Trophoblast cell (in vitro differentiated cells and primary cell): Measurements from ENCODE around the gene LMLN.
"Not testable (repeated sequence)": the region's sequence is repeated elsewhere in the genome, so short reads cannot be mapped to it uniquely, and the experiment has no call there.

ENCODE experiments used
- DNase-seq, 2 donors: peaks; one replicate each; pipeline ENCODE4 v3.0.0-alpha.2; 2016
- H2AFZ ChIP-seq: 2 replicates; pipeline ENCODE4 v1.6.1; 2013; ENCODE audit warnings: low read length, moderate library complexity, mild to moderate bottlenecking; ENCODE audit not compliant: insufficient read depth, poor library complexity
- H2AK5ac ChIP-seq: 2 replicates; pipeline ENCODE4 v1.6.1; 2013; ENCODE audit warnings: mild to moderate bottlenecking, low read length
- H2BK120ac ChIP-seq: 2 replicates; pipeline ENCODE4 v1.6.1; 2013; ENCODE audit warnings: low read length, mild to moderate bottlenecking, moderate library complexity; ENCODE audit not compliant: insufficient read depth, poor library complexity
- H2BK12ac ChIP-seq: 2 replicates; pipeline ENCODE4 v1.6.1; 2013; ENCODE audit warnings: mild to moderate bottlenecking, low read length, moderate library complexity
- H2BK5ac ChIP-seq: 2 replicates; pipeline ENCODE4 v1.6.1; 2013; ENCODE audit warnings: low read length, low read depth, moderate library complexity, mild to moderate bottlenecking; ENCODE audit not compliant: poor library complexity
- H3K14ac ChIP-seq: 2 replicates; pipeline ENCODE4 v1.6.1; 2013; ENCODE audit warnings: mild to moderate bottlenecking, low read length
- H3K18ac ChIP-seq: 2 replicates; pipeline ENCODE4 v1.6.1; 2013; ENCODE audit warnings: mild to moderate bottlenecking, low read length
- H3K23ac ChIP-seq: 2 replicates; pipeline ENCODE4 v1.6.1; 2013; ENCODE audit warnings: low read length
- H3K27ac ChIP-seq: 2 replicates; pipeline ENCODE4 v1.5.1; 2013; ENCODE audit warnings: low read depth, mild to moderate bottlenecking, inconsistent platforms, low read length, moderate library complexity
- H3K27me3 ChIP-seq: 2 replicates; pipeline ENCODE4 v1.6.1; 2013; ENCODE audit warnings: inconsistent platforms, mild to moderate bottlenecking, low read length, moderate library complexity; ENCODE audit not compliant: insufficient read depth
- H3K36me3 ChIP-seq, 2 experiments: 1 replicate in 1 of 2; 2 replicates in 1 of 2; pipeline ENCODE4 v1.6.1; 2013; ENCODE audit warnings: low read length in 2 of 2, mild to moderate bottlenecking in 2 of 2, moderate library complexity in 1 of 2; ENCODE audit not compliant: insufficient read depth in 2 of 2, control insufficient read depth in 1 of 2
- H3K4ac ChIP-seq: 2 replicates; pipeline ENCODE4 v1.6.1; 2013; ENCODE audit warnings: low read depth, mild to moderate bottlenecking, low read length, moderate library complexity
- H3K4me1 ChIP-seq, 2 experiments: 1 replicate in 1 of 2; 2 replicates in 1 of 2; pipeline ENCODE4 v1.6.1; 2013; ENCODE audit warnings: low read length in 2 of 2, mild to moderate bottlenecking in 2 of 2, moderate library complexity in 1 of 2; ENCODE audit not compliant: insufficient read depth in 2 of 2, control insufficient read depth in 1 of 2
- H3K4me2 ChIP-seq: 2 replicates; pipeline ENCODE4 v1.6.1; 2013; ENCODE audit warnings: inconsistent platforms, mild to moderate bottlenecking, low read length, moderate library complexity
- H3K4me3 ChIP-seq: 2 replicates; pipeline ENCODE4 v1.5.1; 2013; ENCODE audit warnings: mild to moderate bottlenecking, low read depth, low read length, inconsistent platforms
- H3K79me1 ChIP-seq: one replicate; pipeline ENCODE4 v1.6.1; 2013; ENCODE audit warnings: low read length
- H3K79me2 ChIP-seq: 2 replicates; pipeline ENCODE4 v1.6.1; 2013; ENCODE audit warnings: low read length, mild to moderate bottlenecking; ENCODE audit not compliant: control insufficient read depth, insufficient read depth, poor library complexity
- H3K9ac ChIP-seq: 2 replicates; pipeline ENCODE4 v1.6.1; 2013; ENCODE audit warnings: mild to moderate bottlenecking, low read length
- H3K9me3 ChIP-seq: 2 replicates; pipeline ENCODE4 v1.6.1; 2013; ENCODE audit warnings: low read depth, mild to moderate bottlenecking, control low read depth, inconsistent platforms, low read length; ENCODE audit not compliant: insufficient read depth
- H4K12ac ChIP-seq: 2 replicates; pipeline ENCODE4 v1.6.1; 2013; ENCODE audit warnings: low read depth, mild to moderate bottlenecking, low read length, moderate library complexity
- H4K8ac ChIP-seq: 2 replicates; pipeline ENCODE4 v1.6.1; 2013; ENCODE audit warnings: low read depth, mild to moderate bottlenecking, low read length, moderate library complexity
- H4K91ac ChIP-seq: one replicate; pipeline ENCODE4 v1.6.1; 2013; ENCODE audit warnings: low read depth, mild to moderate bottlenecking, low read length, moderate library complexity
- WGBS: extraction: QIAGEN DNeasy Blood & Tissue Kit; methylation state at CpG from one replicate; pipeline ENCODE4 v1.1.7; 2013; ENCODE audit warnings: missing lambda C conversion rate; ENCODE audit not compliant: insufficient read length, insufficient coverage; ENCODE audit errors: extremely low coverage; 5-methylcytosine and 5-hydroxymethylcytosine counted together

LMLN gene

GRCh38 chr3:198046120-198046857 is 86.3 kb downstream of the LMLN start:
- H2AK5ac ChIP-seq = no peak overlapping the region

GRCh38 chr3:198048445-198048844 is 88.4 kb downstream of the LMLN start:
- H4K8ac ChIP-seq = no peak overlapping the region
- no peak overlapping the region for H4K91ac ChIP-seq
- H2BK12ac ChIP-seq = no peak overlapping the region
- no peak overlapping the region for H4K12ac ChIP-seq
- H3K4me3 ChIP-seq = no peak overlapping the region
- no peaks in the 10 kb centered on the region for H3K79me1 ChIP-seq
- no peak overlapping the region for H2BK5ac ChIP-seq
- DNase-seq = no peak
- H3K4ac ChIP-seq = no peak overlapping the region
- H2AFZ ChIP-seq = no peak overlapping the region
- no peak overlapping the region for H3K9ac ChIP-seq
- H3K79me2 ChIP-seq = no peaks in the 10 kb centered on the region
- no peak overlapping the region for H3K18ac ChIP-seq
- no peaks in the 10 kb centered on the region for H3K36me3 ChIP-seq
- H3K4me2 ChIP-seq = no peak overlapping the region
- no peak overlapping the region for H3K23ac ChIP-seq
- no peaks in the 10 kb centered on the region for H3K27me3 ChIP-seq
- H3K9me3 ChIP-seq = peaks cover 12% of the 10 kb centered on the region
- H3K4me1 ChIP-seq = no peaks in the 10 kb centered on the region
- H2AK5ac ChIP-seq = no peak overlapping the region
- no peak overlapping the region for H3K14ac ChIP-seq
- H2BK120ac ChIP-seq = no peak overlapping the region
- H3K27ac ChIP-seq = no peak overlapping the region

More at GRCh38 chr3:198046120-198046857, 86.3 kb downstream of the LMLN start:
- Histone ChIP-seq H3K4me3 (no peak overlapping the region), H3K79me1 (no peaks in the 10 kb centered on the region), H2BK120ac (no peak overlapping the region), H3K14ac (no peak overlapping the region), H3K4me2 (no peak overlapping the region), H3K9ac (no peak overlapping the region), H2BK5ac (no peak overlapping the region), H3K27ac (no peak overlapping the region), H3K18ac (no peak overlapping the region), H3K79me2 (no peaks in the 10 kb centered on the region), H4K8ac (no peak overlapping the region), H3K4ac (no peak overlapping the region), H3K36me3 (no peaks in the 10 kb centered on the region), H3K23ac (no peak overlapping the region), H4K12ac (no peak overlapping the region), H2BK12ac (no peak overlapping the region), H4K91ac (no peak overlapping the region), H3K27me3 (no peaks in the 10 kb centered on the region), H3K9me3 (peaks cover 11% of the 10 kb centered on the region), H2AFZ (no peak overlapping the region), H3K4me1 (no peaks in the 10 kb centered on the region)
- WGBS = no CpG with 5 or more reads among the region's 8 CpGs
- DNase-seq = no peak

- Histone ChIP-seq H3K4me3 (no peak overlapping the region), H2AFZ (no peak overlapping the region), H3K36me3 (no peaks in the 10 kb centered on the region), H3K9me3 (peaks cover 12% of the 10 kb centered on the region), H3K23ac (no peak overlapping the region), H3K4me2 (no peak overlapping the region), H3K79me1 (no peaks in the 10 kb centered on the region), H4K8ac (no peak overlapping the region), H3K4me1 (no peaks in the 10 kb centered on the region), H2BK120ac (no peak overlapping the region), H4K91ac (no peak overlapping the region), H3K9ac (no peak overlapping the region), H3K14ac (no peak overlapping the region), H2BK12ac (no peak overlapping the region), H3K18ac (no peak overlapping the region), H3K4ac (no peak overlapping the region), H4K12ac (no peak overlapping the region), H2AK5ac (no peak overlapping the region), H2BK5ac (no peak overlapping the region), H3K27ac (no peak overlapping the region), H3K79me2 (no peaks in the 10 kb centered on the region), H3K27me3 (no peaks in the 10 kb centered on the region)
- no CpG with 5 or more reads among the region's 2 CpGs for WGBS
- no peak for DNase-seq
Observed at GRCh38 chr3:198051836-198052235, 91.8 kb downstream of the LMLN start.

GRCh38 chr3:198053462-198053861 is 93.4 kb downstream of the LMLN start:
- not testable (repeated sequence) for H2BK12ac ChIP-seq, H3K18ac ChIP-seq, H2AK5ac ChIP-seq, H3K79me2 ChIP-seq, H3K9ac ChIP-seq, H3K4me3 ChIP-seq, H4K8ac ChIP-seq, H3K9me3 ChIP-seq, H2BK120ac ChIP-seq, H3K79me1 ChIP-seq, H3K23ac ChIP-seq, H2BK5ac ChIP-seq, H3K27ac ChIP-seq, H3K4ac ChIP-seq, H3K4me2 ChIP-seq, H4K12ac ChIP-seq, H3K36me3 ChIP-seq, H3K14ac ChIP-seq, H4K91ac ChIP-seq, H3K4me1 ChIP-seq, H3K27me3 ChIP-seq, DNase-seq, H2AFZ ChIP-seq
